WTC11 (cell line): Measurements from ENCODE around the gene ZNF213. TPM values are rescaled to one million over a fixed set of nuclear protein-coding genes. Genes with fewer than 3 reads are reported as not detected.

ENCODE experiments used
- ATF1 ChIP-seq: sonication (generic); formaldehyde crosslinking; IDR thresholded peaks from 2 replicates; pipeline ENCODE4 v1.8.1; 2023; ENCODE audit warnings: mild to moderate bottlenecking, moderate library complexity, missing genetic modification reagents
- ATF3 ChIP-seq: sonication (generic); formaldehyde crosslinking; conservative IDR thresholded peaks from 2 replicates; pipeline ENCODE4 v1.8.1; 2022; ENCODE audit warnings: mild to moderate bottlenecking, missing genetic modification reagents
- CBFB ChIP-seq: sonication (generic); formaldehyde crosslinking; IDR thresholded peaks from 2 replicates; pipeline ENCODE4 v1.8.1; 2022; ENCODE audit warnings: mild to moderate bottlenecking, low read depth, missing genetic modification reagents
- CREB1 ChIP-seq: sonication (generic); formaldehyde crosslinking; IDR thresholded peaks from 2 replicates; pipeline ENCODE4 v1.8.0; 2023; ENCODE audit warnings: mild to moderate bottlenecking, missing genetic modification reagents
- E2F5 ChIP-seq: sonication (generic); formaldehyde crosslinking; IDR thresholded peaks from 2 replicates; pipeline ENCODE4 v1.8.1; 2022; ENCODE audit warnings: mild to moderate bottlenecking, moderate library complexity, missing genetic modification reagents
- GABPB1 ChIP-seq: sonication (generic); formaldehyde crosslinking; IDR thresholded peaks from 2 replicates; pipeline ENCODE4 v1.8.1; 2023; ENCODE audit warnings: mild to moderate bottlenecking, missing genetic modification reagents
- HMGXB4 ChIP-seq: sonication (generic); formaldehyde crosslinking; IDR thresholded peaks from 2 replicates; pipeline ENCODE4 v1.8.1; 2023; ENCODE audit warnings: mild to moderate bottlenecking, moderate library complexity, missing genetic modification reagents
- IRF1 ChIP-seq: sonication (generic); formaldehyde crosslinking; IDR thresholded peaks from 2 replicates; pipeline ENCODE4 v1.8.0; 2023; ENCODE audit warnings: missing genetic modification reagents
- MAX ChIP-seq: sonication (generic); formaldehyde crosslinking; IDR thresholded peaks from 2 replicates; pipeline ENCODE4 v1.8.0; 2022; ENCODE audit warnings: mild to moderate bottlenecking, missing genetic modification reagents
- NFATC4 ChIP-seq: fragments of 250-450 bp; sonication (Bioruptor Pico); IDR thresholded peaks from 2 replicates; pipeline ENCODE4 v1.9.0; 2021; ENCODE audit warnings: mild to moderate bottlenecking
- NFE2L1 ChIP-seq: sonication (generic); formaldehyde crosslinking; IDR thresholded peaks from 2 replicates; pipeline ENCODE4 v1.8.1; 2023; ENCODE audit warnings: missing genetic modification reagents
- NR1H2 ChIP-seq: sonication (generic); formaldehyde crosslinking; IDR thresholded peaks from 2 replicates; pipeline ENCODE4 v1.9.0; 2021; ENCODE audit warnings: mild to moderate bottlenecking, moderate library complexity, missing genetic modification reagents
- ZNF263 ChIP-seq: sonication (generic); formaldehyde crosslinking; IDR thresholded peaks from 2 replicates; pipeline ENCODE4 v1.8.1; 2022; ENCODE audit warnings: low read depth, mild to moderate bottlenecking, moderate library complexity, missing genetic modification reagents
- ZNF512 ChIP-seq: sonication (generic); formaldehyde crosslinking; IDR thresholded peaks from 2 replicates; pipeline ENCODE4 v1.8.1; 2022; ENCODE audit warnings: missing genetic modification reagents, borderline replicate concordance
- ZSCAN18 ChIP-seq: fragments of 250-450 bp; sonication (Bioruptor Pico); IDR thresholded peaks from 2 replicates; pipeline ENCODE4 v2.1.2; 2022; ENCODE audit warnings: mild to moderate bottlenecking, moderate library complexity
- total RNA-seq: library from RNA; stranded (reverse); gene quantifications from 3 replicates; pipeline ENCODE4 v1.2.3, GENCODE V29; 2021
- TF ChIP-seq, protein P1 (sequence below): sonication (generic); formaldehyde crosslinking; IDR thresholded peaks from 2 replicates; pipeline ENCODE4 v1.8.1; 2023; ENCODE audit warnings: mild to moderate bottlenecking, missing genetic modification reagents, borderline replicate concordance
- TF ChIP-seq, protein P2 (sequence below): sonication (generic); formaldehyde crosslinking; IDR thresholded peaks from 2 replicates; pipeline ENCODE4 v1.8.1; 2022; ENCODE audit warnings: low read depth, mild to moderate bottlenecking, moderate library complexity, missing genetic modification reagents, borderline replicate concordance
- TF ChIP-seq, protein P3 (sequence below): sonication (generic); formaldehyde crosslinking; IDR thresholded peaks from 2 replicates; pipeline ENCODE4 v1.8.0; 2022; ENCODE audit warnings: mild to moderate bottlenecking, missing genetic modification reagents
- TF ChIP-seq, protein P4 (sequence below): sonication (generic); formaldehyde crosslinking; IDR thresholded peaks from 2 replicates; pipeline ENCODE4 v1.8.0; 2022; ENCODE audit warnings: missing genetic modification reagents

ZNF213 gene
- total RNA-seq, 1 experiment from 2014 or later: 11.6 TPM

GRCh38 chr16:3098459-3099394, 36.1 kb upstream of the ZNF213 start, which contains the start of gene ZSCAN10 (continued):
- TF ChIP-seq, protein P1, sequence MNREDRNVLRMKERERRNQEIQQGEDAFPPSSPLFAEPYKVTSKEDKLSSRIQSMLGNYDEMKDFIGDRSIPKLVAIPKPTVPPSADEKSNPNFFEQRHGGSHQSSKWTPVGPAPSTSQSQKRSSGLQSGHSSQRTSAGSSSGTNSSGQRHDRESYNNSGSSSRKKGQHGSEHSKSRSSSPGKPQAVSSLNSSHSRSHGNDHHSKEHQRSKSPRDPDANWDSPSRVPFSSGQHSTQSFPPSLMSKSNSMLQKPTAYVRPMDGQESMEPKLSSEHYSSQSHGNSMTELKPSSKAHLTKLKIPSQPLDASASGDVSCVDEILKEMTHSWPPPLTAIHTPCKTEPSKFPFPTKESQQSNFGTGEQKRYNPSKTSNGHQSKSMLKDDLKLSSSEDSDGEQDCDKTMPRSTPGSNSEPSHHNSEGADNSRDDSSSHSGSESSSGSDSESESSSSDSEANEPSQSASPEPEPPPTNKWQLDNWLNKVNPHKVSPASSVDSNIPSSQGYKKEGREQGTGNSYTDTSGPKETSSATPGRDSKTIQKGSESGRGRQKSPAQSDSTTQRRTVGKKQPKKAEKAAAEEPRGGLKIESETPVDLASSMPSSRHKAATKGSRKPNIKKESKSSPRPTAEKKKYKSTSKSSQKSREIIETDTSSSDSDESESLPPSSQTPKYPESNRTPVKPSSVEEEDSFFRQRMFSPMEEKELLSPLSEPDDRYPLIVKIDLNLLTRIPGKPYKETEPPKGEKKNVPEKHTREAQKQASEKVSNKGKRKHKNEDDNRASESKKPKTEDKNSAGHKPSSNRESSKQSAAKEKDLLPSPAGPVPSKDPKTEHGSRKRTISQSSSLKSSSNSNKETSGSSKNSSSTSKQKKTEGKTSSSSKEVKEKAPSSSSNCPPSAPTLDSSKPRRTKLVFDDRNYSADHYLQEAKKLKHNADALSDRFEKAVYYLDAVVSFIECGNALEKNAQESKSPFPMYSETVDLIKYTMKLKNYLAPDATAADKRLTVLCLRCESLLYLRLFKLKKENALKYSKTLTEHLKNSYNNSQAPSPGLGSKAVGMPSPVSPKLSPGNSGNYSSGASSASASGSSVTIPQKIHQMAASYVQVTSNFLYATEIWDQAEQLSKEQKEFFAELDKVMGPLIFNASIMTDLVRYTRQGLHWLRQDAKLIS (CRISPR knock-in tag): no peak
- TF ChIP-seq ATF1 (CRISPR knock-in tag): no peak; the same call in 1 of the 2 replicates
- no peak for TF ChIP-seq CBFB (CRISPR knock-in tag)
- no peak; the same call in 1 of the 2 replicates for TF ChIP-seq HMGXB4 (CRISPR knock-in tag)
- TF ChIP-seq NFE2L1 (CRISPR knock-in tag): 0 out of 2 replicates have a peak, but pooled peaks have one; percentile 4
- TF ChIP-seq MAX (CRISPR knock-in tag): no peak; the same call in 1 of the 2 replicates
- no peak for TF ChIP-seq ATF3 (CRISPR knock-in tag)
- no peak for TF ChIP-seq E2F5 (CRISPR knock-in tag)
- TF ChIP-seq, protein P2, sequence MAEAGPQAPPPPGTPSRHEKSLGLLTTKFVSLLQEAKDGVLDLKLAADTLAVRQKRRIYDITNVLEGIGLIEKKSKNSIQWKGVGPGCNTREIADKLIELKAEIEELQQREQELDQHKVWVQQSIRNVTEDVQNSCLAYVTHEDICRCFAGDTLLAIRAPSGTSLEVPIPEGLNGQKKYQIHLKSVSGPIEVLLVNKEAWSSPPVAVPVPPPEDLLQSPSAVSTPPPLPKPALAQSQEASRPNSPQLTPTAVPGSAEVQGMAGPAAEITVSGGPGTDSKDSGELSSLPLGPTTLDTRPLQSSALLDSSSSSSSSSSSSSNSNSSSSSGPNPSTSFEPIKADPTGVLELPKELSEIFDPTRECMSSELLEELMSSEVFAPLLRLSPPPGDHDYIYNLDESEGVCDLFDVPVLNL: no peak
- peak; percentile 64; the same call in 1 of the 2 replicates for TF ChIP-seq IRF1 (CRISPR knock-in tag)
- TF ChIP-seq, protein P3, sequence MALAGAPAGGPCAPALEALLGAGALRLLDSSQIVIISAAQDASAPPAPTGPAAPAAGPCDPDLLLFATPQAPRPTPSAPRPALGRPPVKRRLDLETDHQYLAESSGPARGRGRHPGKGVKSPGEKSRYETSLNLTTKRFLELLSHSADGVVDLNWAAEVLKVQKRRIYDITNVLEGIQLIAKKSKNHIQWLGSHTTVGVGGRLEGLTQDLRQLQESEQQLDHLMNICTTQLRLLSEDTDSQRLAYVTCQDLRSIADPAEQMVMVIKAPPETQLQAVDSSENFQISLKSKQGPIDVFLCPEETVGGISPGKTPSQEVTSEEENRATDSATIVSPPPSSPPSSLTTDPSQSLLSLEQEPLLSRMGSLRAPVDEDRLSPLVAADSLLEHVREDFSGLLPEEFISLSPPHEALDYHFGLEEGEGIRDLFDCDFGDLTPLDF (CRISPR knock-in tag): no peak
- TF ChIP-seq NR1H2 (CRISPR knock-in tag): no peak
- TF ChIP-seq ZNF512 (CRISPR knock-in tag): no peak
- TF ChIP-seq, protein P4, sequence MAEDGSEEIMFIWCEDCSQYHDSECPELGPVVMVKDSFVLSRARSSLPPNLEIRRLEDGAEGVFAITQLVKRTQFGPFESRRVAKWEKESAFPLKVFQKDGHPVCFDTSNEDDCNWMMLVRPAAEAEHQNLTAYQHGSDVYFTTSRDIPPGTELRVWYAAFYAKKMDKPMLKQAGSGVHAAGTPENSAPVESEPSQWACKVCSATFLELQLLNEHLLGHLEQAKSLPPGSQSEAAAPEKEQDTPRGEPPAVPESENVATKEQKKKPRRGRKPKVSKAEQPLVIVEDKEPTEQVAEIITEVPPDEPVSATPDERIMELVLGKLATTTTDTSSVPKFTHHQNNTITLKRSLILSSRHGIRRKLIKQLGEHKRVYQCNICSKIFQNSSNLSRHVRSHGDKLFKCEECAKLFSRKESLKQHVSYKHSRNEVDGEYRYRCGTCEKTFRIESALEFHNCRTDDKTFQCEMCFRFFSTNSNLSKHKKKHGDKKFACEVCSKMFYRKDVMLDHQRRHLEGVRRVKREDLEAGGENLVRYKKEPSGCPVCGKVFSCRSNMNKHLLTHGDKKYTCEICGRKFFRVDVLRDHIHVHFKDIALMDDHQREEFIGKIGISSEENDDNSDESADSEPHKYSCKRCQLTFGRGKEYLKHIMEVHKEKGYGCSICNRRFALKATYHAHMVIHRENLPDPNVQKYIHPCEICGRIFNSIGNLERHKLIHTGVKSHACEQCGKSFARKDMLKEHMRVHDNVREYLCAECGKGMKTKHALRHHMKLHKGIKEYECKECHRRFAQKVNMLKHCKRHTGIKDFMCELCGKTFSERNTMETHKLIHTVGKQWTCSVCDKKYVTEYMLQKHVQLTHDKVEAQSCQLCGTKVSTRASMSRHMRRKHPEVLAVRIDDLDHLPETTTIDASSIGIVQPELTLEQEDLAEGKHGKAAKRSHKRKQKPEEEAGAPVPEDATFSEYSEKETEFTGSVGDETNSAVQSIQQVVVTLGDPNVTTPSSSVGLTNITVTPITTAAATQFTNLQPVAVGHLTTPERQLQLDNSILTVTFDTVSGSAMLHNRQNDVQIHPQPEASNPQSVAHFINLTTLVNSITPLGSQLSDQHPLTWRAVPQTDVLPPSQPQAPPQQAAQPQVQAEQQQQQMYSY (CRISPR knock-in tag): no peak
- no peak for TF ChIP-seq ZSCAN18 (CRISPR knock-in tag)
- TF ChIP-seq NFATC4: 0 out of 2 replicates have a peak, but pooled peaks have one; percentile 7
- no peak for TF ChIP-seq GABPB1 (CRISPR knock-in tag)
- no peak for TF ChIP-seq ZNF263 (CRISPR knock-in tag)
- TF ChIP-seq CREB1: no peak
